HCT116 (cell line): ENCODE measurements around the gene PLD5. TPM values are rescaled to one million over a fixed set of nuclear protein-coding genes. Genes with fewer than 3 reads are reported as not detected.

ENCODE experiments used
- ATAC-seq: fragments of 200-7000 bp; cut with Tn5 transposase; 2 replicates; pipeline ENCODE4 v1.9.1; 2020; ENCODE audit warnings: mild to moderate bottlenecking, moderate library complexity
- BruUV-seq: library from RNA; stranded (reverse); fragments of 400-500 nt; replicated peaks from 2 replicates; lab custom pipeline; 2021; lab: Mats Ljungman, UMichigan
- CTCF ChIA-PET: fragments of 300-600 bp; sonication (Branson Sonifier 250); formaldehyde crosslinking; loops from one replicate; lab custom pipeline; 2021; ENCODE audit warnings: antibody characterized with exemption; lab: Charles Lee
- POLR2A ChIA-PET: fragments of 300-600, 350-600 bp; sonication (Branson Sonifier 250); formaldehyde crosslinking; loops from one replicate; lab custom pipeline; 2021; ENCODE audit warnings: antibody characterized with exemption; lab: Charles Lee
- RAD21 ChIA-PET, 2 experiments: fragments of 300-600 bp; sonication (Branson Sonifier 250); formaldehyde crosslinking; loops; one replicate each; lab custom pipeline; 2023; ENCODE audit warnings: low total read pairs in 2 of 2; ENCODE audit not compliant: uncharacterized antibody in 2 of 2, unreplicated experiment in 2 of 2, low non-redundant PET in 1 of 2; lab: Charles Lee
- DNase-seq: peaks from one replicate; pipeline ENCODE4 v3.0.0-alpha.2; 2010; ENCODE audit warnings: low read depth, low spot score
- H2AFZ ChIP-seq: fragments of 200-600 bp; shearing (Covaris generic), sonication (generic); 2 replicates; pipeline ENCODE4 v1.6.1; 2017; ENCODE audit warnings: low read depth, mixed run types, mixed read lengths, antibody characterized with exemption, low read length; ENCODE audit not compliant: poor library complexity, severe bottlenecking
- H3K27ac ChIP-seq: 2 replicates; pipeline ENCODE4 v1.5.1; 2012; ENCODE audit warnings: low read depth, low read length
- H3K27me3 ChIP-seq: fragments of 200-600 bp; sonication (generic); 2 replicates; pipeline ENCODE4 v1.6.1; 2016; ENCODE audit warnings: mixed run types, low read length, mixed read lengths; ENCODE audit not compliant: insufficient read depth
- H3K36me3 ChIP-seq, 2 experiments: fragments of 200-500 bp in 1 of 2; fragments of 200-600 bp in 1 of 2; sonication (Bioruptor generic) in 1 of 2; sonication (generic) in 1 of 2; 2 replicates each; pipeline versions ENCODE4 v1.5.1 to v1.6.1; 2014 to 2016; ENCODE audit warnings: low read length in 2 of 2, inconsistent platforms in 1 of 2, mixed read lengths in 1 of 2, mixed run types in 1 of 2; ENCODE audit not compliant: insufficient read depth in 2 of 2, control insufficient read depth in 1 of 2
- H3K4me1 ChIP-seq, 2 experiments: fragments of 200-600 bp in 1 of 2; sonication (generic) in 1 of 2; 2 replicates each; pipeline versions ENCODE4 v1.5.1 to v1.6.1; 2012 to 2017; ENCODE audit warnings: low read length in 2 of 2, inconsistent platforms in 1 of 2, mild to moderate bottlenecking in 1 of 2, mixed read lengths in 1 of 2, mixed run types in 1 of 2, moderate library complexity in 1 of 2; ENCODE audit not compliant: insufficient read depth in 2 of 2, control insufficient read depth in 1 of 2
- H3K4me2 ChIP-seq: fragments of 200-600 bp; sonication (generic); 2 replicates; pipeline ENCODE4 v1.6.1; 2017; ENCODE audit warnings: mixed run types, low read length, mixed read lengths
- H3K4me3 ChIP-seq, 2 experiments: fragments of 200-600 bp in 1 of 2; sonication (generic) in 1 of 2; replicated peaks in 1 of 2; 2 replicates each; pipeline ENCODE4 v1.5.1; 2011 to 2016; ENCODE audit warnings: low read length in 2 of 2, control low read depth in 1 of 2, low read depth in 1 of 2, mild to moderate bottlenecking in 1 of 2, mixed read lengths in 1 of 2, mixed run types in 1 of 2
- H3K79me2 ChIP-seq: fragments of 200-600 bp; sonication (generic); 2 replicates; pipeline ENCODE4 v1.6.1; 2017; ENCODE audit warnings: mild to moderate bottlenecking, mixed run types, low read length, moderate library complexity, mixed read lengths; ENCODE audit not compliant: insufficient read depth
- H3K9ac ChIP-seq: fragments of 200-600 bp; sonication (generic); 2 replicates; pipeline ENCODE4 v1.6.1; 2016; ENCODE audit warnings: low read length, mixed read lengths
- H3K9me2 ChIP-seq: fragments of 200-600 bp; sonication (generic), shearing (Covaris generic); 2 replicates; pipeline ENCODE4 v1.6.1; 2017; ENCODE audit warnings: mixed run types, mild to moderate bottlenecking, moderate library complexity; ENCODE audit not compliant: insufficient read depth
- H3K9me3 ChIP-seq, 2 experiments: fragments of 200-500 bp in 1 of 2; fragments of 200-600 bp in 1 of 2; sonication (Bioruptor generic) in 1 of 2; sonication (generic) in 1 of 2; 2 replicates each; pipeline ENCODE4 v1.6.1; 2014 to 2017; ENCODE audit warnings: low read length in 2 of 2, mixed read lengths in 2 of 2, inconsistent platforms in 1 of 2, low read depth in 1 of 2, mild to moderate bottlenecking in 1 of 2, mixed run types in 1 of 2, moderate library complexity in 1 of 2; ENCODE audit not compliant: control insufficient read depth in 1 of 2, insufficient read depth in 1 of 2
- H4K20me1 ChIP-seq: fragments of 200-600 bp; sonication (generic), shearing (Covaris generic); 2 replicates; pipeline ENCODE4 v1.6.1; 2017; ENCODE audit warnings: mixed run types, mild to moderate bottlenecking, moderate library complexity; ENCODE audit not compliant: insufficient read depth
- CBX3 ChIP-seq: IDR thresholded peaks from 2 replicates; pipeline ENCODE4 v1.6.1; 2012; ENCODE audit warnings: low read depth
- EGR1 ChIP-seq: IDR thresholded peaks from 2 replicates; pipeline ENCODE4 v1.6.1; 2012; ENCODE audit warnings: low read depth
- EZH2phosphoT487 ChIP-seq: fragments of 200-600 bp; IDR thresholded peaks from 2 replicates; pipeline ENCODE4 v1.6.1; 2018; ENCODE audit warnings: antibody characterized with exemption, borderline replicate concordance
- FOSL1 ChIP-seq: IDR thresholded peaks from 2 replicates; pipeline ENCODE4 v1.6.1; 2012; ENCODE audit warnings: low read depth
- JUND ChIP-seq: IDR thresholded peaks from 2 replicates; pipeline ENCODE4 v1.6.1; 2012
- ZBTB33 ChIP-seq: IDR thresholded peaks from 2 replicates; pipeline ENCODE4 v1.6.1; 2011; ENCODE audit warnings: mild to moderate bottlenecking, low read length, moderate library complexity; ENCODE audit not compliant: insufficient replicate concordance; ENCODE audit errors: extremely low read depth
- intact Hi-C: fragments of 100-400 bp; cut with micrococcal nuclease; formaldehyde crosslinking; loops from 2 replicates; pipeline ENCODE4 v1.10.0; 2022
- total RNA-seq: library from RNA; stranded (reverse); gene quantifications from one replicate; pipeline ENCODE4 v1.2.1, GENCODE V29; 2021; ENCODE audit not compliant: unreplicated experiment
- TF ChIP-seq, protein P1 (sequence below): IDR thresholded peaks from 2 replicates; pipeline ENCODE4 v1.6.1; 2012

PLD5 gene
- total RNA-seq, 1 experiment from 2014 or later, result not detected

- Histone ChIP-seq H3K4me1 (no peaks in the 10 kb centered on the region), H4K20me1 (no peaks in the 10 kb centered on the region), H3K4me3 (no peak overlapping the region), H3K9ac (no peak overlapping the region), H3K9me3 (no peaks in the 10 kb centered on the region), H3K79me2 (no peaks in the 10 kb centered on the region), H3K27ac (no peak overlapping the region), H3K27me3 (peaks cover 15% of the 10 kb centered on the region; the same call in 1 of the 2 replicates), H2AFZ (no peak overlapping the region), H3K9me2 (no peaks in the 10 kb centered on the region), H3K4me2 (no peak overlapping the region)
- no TSS peak for BruUV-seq
- intact Hi-C loops, result no loop called here
- ATAC-seq, result no peak
- DNase-seq, result no peak
- ChIA-PET RAD21 (no interaction called here), POLR2A (no interaction called here), CTCF (no interaction called here)
- TF ChIP-seq EZH2phosphoT487, result no peak
- TF ChIP-seq EGR1, result no peak
- TF ChIP-seq, protein P1, sequence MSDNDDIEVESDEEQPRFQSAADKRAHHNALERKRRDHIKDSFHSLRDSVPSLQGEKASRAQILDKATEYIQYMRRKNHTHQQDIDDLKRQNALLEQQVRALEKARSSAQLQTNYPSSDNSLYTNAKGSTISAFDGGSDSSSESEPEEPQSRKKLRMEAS, result no peak
- TF ChIP-seq CBX3, result no peak
- TF ChIP-seq FOSL1, result no peak
- TF ChIP-seq, all 23 proteins: peak for 0
- no peaks in the 10 kb centered on the region for H3K36me3 ChIP-seq
Measured at GRCh38 chr1:242448910-242449645, 75.4 kb downstream of the PLD5 start.

DNA sequence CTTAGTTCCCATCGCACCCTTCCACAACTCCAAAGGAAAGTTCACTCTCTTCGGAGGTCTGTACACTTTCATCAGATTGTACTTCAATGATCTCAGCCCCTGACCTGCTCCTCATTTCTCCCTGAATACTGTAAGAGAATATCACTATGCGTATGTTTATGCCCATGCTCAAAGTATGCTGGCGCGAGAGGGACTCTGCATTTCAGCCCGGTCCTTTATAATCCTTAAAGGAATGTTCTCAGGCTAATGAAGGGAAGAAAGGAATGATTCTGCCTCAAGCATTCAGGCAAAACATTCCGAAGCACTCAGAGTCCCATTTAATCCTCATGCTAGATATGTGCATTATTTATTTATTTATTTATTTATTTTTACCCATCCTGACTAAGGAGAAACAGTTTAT is 76.8 kb downstream of the PLD5 start:
- no peak overlapping the region for H3K4me2 ChIP-seq
- H3K4me1 ChIP-seq, result no peaks in the 10 kb centered on the region
- POLR2A ChIA-PET, result no interaction called here
- H3K27ac ChIP-seq, result no peak overlapping the region
- no peaks in the 10 kb centered on the region for H3K36me3 ChIP-seq
- BruUV-seq, result no TSS peak
- no peak overlapping the region for H2AFZ ChIP-seq
- ATAC-seq (no peak), DNase-seq (no peak)
- no peak for TF ChIP-seq JUND
- TF ChIP-seq ZBTB33, result no peak
- CTCF ChIA-PET, result no interaction called here
- H3K79me2 ChIP-seq, result no peaks in the 10 kb centered on the region
- no peaks in the 10 kb centered on the region for H4K20me1 ChIP-seq
- RAD21 ChIA-PET, result no interaction called here
- no peaks in the 10 kb centered on the region for H3K9me3 ChIP-seq
- no peak overlapping the region for H3K9ac ChIP-seq
- H3K4me3 ChIP-seq, result no peak overlapping the region
- intact Hi-C loops, result no loop called here
- no peaks in the 10 kb centered on the region for H3K9me2 ChIP-seq
- peaks cover 11% of the 10 kb centered on the region; the same call in 1 of the 2 replicates for H3K27me3 ChIP-seq
